ENCODE results near the gene CCT8.

CCT8 gene

GRCh38 chr21:29092102-29092959 lies 18.9 kb upstream of the CCT8 start:
- TF ChIP-seq MAX (IDR thresholded peaks at IDR 0.05; ENCODE audit: low read depth, low read length) (no peak), POLR2A (IDR thresholded peaks at IDR 0.05; ENCODE audit: extremely low read depth, insufficient read length) (no peak), MYC (IDR thresholded peaks at IDR 0.05; ENCODE audit: low read depth, low read length) (no peak), CTCF (IDR thresholded peaks at IDR 0.05; ENCODE audit: low read depth, low read length) (no peak)
- DNase-seq (ENCODE audit: low read depth): no peak
- H3K4me3 ChIP-seq (ENCODE audit: low read depth, low read length): no peak overlapping the region

DNA sequence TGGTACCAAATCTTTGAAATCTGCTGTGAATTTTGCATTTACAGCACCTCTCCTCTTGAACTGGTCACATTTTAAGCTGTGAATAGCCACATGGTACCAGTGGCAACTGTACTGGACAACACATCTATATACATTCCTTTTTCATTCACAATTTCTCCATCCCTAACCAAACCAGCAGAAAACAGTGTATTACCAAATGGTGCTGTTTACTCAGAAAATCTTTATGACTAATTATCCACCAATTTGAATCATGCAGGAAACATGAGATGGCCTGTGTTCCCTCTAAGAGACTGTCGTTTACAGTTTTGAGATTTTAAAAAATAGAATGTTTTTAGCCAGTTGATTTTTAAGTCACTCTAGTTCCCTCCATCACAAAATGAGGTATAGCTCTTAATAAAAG lies 17.6 kb upstream of the CCT8 start:
- no peak for TF ChIP-seq MAX (IDR thresholded peaks at IDR 0.05; ENCODE audit: low read depth, low read length)
- TF ChIP-seq MYC (IDR thresholded peaks at IDR 0.05; ENCODE audit: low read depth, low read length): no peak
- TF ChIP-seq CTCF (IDR thresholded peaks at IDR 0.05; ENCODE audit: low read depth, low read length): no peak
- no peak for TF ChIP-seq POLR2A (IDR thresholded peaks at IDR 0.05; ENCODE audit: extremely low read depth, insufficient read length)
- no peak overlapping the region for H3K4me3 ChIP-seq (ENCODE audit: low read depth, low read length)
- no peak for DNase-seq (ENCODE audit: low read depth)

DNA sequence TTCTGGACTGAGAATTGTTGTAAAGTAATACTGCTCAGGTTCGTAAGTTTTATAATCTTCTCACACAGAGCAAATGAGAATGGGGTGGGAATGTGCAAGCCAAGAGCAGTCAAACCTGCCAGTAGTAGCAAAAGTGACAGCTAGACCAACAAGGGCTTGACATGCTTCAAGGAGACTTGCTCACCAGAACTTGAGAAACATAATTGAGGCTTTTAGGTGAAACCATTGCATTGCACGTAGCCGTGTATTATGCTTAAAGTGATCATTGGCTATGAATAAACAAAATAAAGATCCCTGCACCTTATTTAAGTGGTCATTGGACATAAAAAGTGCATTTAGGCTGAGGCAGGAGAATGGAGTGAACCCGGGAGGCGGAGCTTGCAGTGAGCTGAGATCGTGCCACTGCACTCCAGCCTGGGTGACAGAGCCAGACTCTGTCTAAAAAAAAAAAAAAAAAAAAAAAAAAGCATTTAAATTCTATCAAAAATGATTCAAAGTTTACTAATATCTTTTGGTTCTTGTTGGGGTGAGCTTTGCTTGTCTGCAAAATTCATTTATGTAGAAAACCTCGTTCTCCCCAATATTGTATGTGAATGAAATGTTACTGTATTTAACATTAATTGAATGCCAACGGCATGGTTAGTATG lies 11.8 kb upstream of the CCT8 start:
- no peak for DNase-seq (ENCODE audit: low read depth)

GRCh38 chr21:29084372-29084771 lies 10.9 kb upstream of the CCT8 start:
- TF ChIP-seq MAX (IDR thresholded peaks at IDR 0.05; ENCODE audit: low read depth, low read length) (no peak), MYC (IDR thresholded peaks at IDR 0.05; ENCODE audit: low read depth, low read length) (no peak), CTCF (IDR thresholded peaks at IDR 0.05; ENCODE audit: low read depth, low read length) (no peak), POLR2A (IDR thresholded peaks at IDR 0.05; ENCODE audit: extremely low read depth, insufficient read length) (no peak)
- DNase-seq (ENCODE audit: low read depth): no peak
- H3K4me3 ChIP-seq (ENCODE audit: low read depth, low read length): no peak overlapping the region

More for the DNA sequence above, 11.8 kb upstream of the CCT8 start:
- no peak overlapping the region for H3K4me3 ChIP-seq (ENCODE audit: low read depth, low read length)
- TF ChIP-seq CTCF (IDR thresholded peaks at IDR 0.05; ENCODE audit: low read depth, low read length) (no peak), MYC (IDR thresholded peaks at IDR 0.05; ENCODE audit: low read depth, low read length) (no peak)

DNA sequence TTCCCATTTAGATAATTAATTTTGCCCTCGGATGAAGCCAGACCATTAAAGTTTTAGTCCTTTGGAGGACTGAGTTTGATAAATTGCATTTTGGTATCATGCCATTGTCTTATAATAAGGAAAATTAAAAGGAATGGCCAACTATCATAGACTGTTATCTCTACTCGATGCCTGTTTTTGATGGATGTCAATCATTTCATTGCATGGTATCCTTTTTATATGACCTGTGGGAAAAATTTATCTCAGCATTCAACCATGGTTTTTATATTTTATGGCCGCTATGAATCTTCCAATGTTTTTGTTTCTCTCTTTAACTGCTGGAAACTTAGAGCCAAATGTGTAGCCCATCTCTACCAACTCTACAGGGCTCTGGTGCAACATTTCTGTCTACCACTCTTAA lies 9.9 kb upstream of the CCT8 start:
- DNase-seq (ENCODE audit: low read depth): no peak
- no peak overlapping the region for H3K4me3 ChIP-seq (ENCODE audit: low read depth, low read length)
- TF ChIP-seq MAX (IDR thresholded peaks at IDR 0.05; ENCODE audit: low read depth, low read length): no peak
- TF ChIP-seq MYC (IDR thresholded peaks at IDR 0.05; ENCODE audit: low read depth, low read length): no peak
- no peak for TF ChIP-seq POLR2A (IDR thresholded peaks at IDR 0.05; ENCODE audit: extremely low read depth, insufficient read length)

- TF ChIP-seq MYC (IDR thresholded peaks at IDR 0.05; ENCODE audit: low read depth, low read length) (no peak), MAX (IDR thresholded peaks at IDR 0.05; ENCODE audit: low read depth, low read length) (no peak), CTCF (IDR thresholded peaks at IDR 0.05; ENCODE audit: low read depth, low read length) (no peak), POLR2A (IDR thresholded peaks at IDR 0.05; ENCODE audit: extremely low read depth, insufficient read length) (no peak)
- H3K4me3 ChIP-seq (ENCODE audit: low read depth, low read length): no peak overlapping the region
- DNase-seq (ENCODE audit: low read depth): no peak
These were observed 8.8 kb upstream of the CCT8 start for GRCh38 chr21:29082046-29082815.

All from NB4 (cell line).